T47D (cell line): ENCODE data around the gene KIF2C.

Experiments used
- DNase-seq, 2 experiments: peaks; one replicate each; pipeline versions ENCODE4 v3.0.0 to v3.0.0-alpha.2; 2011 to 2012; ENCODE audit warnings: low read depth in 1 of 2, low spot score in 1 of 2
- JUND ChIP-seq: IDR thresholded peaks from 2 replicates; pipeline ENCODE4 v1.6.1; 2012; ENCODE audit warnings: low read depth
- in situ Hi-C: cut with HindIII; loops from 2 replicates; pipeline ENCODE4 v1.10.0; 2016; ENCODE audit warnings: low sequenced_read_pairs, low pct_unique_long_range_greater_than_20kb

KIF2C gene

DNA sequence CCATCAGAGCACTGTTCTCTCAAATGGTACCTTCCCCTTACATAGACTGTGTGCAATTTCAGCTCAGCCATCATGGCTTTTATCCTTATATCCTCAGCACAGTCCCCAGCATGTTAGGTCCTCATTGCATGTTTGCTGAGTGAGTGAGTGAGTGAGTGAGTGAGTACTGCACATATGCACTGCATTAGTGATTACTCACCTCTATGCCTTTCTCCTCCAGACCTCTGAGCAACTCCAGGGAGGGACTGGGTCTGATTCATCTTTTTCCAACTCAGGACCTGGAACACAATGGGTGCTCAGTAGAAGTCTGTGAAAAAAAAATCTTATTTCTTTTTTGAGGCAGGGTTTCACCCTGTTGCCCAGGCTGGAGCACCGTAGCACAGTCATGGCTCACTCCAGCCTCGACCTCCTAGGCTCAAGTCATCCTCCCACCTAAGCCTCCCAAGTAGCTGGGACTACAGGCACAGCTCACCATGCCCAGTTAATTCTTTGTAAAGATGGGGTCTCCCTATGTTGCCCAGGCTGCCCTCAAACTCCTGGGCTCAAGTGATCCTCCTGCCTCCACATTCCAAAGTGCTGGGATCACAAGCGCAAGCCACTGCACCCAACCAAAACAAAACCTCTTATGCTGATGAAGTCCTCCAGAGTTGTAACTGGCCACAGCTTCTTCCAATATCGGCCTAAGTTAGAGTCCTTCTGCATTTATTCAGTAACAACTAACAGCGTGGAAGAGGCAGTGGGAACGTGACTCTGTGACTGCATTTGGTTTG lies 32.3 kb upstream of the KIF2C start:
- in situ Hi-C loops, result no loop called here
- TF ChIP-seq JUND, result no peak
- no peak for DNase-seq

DNA sequence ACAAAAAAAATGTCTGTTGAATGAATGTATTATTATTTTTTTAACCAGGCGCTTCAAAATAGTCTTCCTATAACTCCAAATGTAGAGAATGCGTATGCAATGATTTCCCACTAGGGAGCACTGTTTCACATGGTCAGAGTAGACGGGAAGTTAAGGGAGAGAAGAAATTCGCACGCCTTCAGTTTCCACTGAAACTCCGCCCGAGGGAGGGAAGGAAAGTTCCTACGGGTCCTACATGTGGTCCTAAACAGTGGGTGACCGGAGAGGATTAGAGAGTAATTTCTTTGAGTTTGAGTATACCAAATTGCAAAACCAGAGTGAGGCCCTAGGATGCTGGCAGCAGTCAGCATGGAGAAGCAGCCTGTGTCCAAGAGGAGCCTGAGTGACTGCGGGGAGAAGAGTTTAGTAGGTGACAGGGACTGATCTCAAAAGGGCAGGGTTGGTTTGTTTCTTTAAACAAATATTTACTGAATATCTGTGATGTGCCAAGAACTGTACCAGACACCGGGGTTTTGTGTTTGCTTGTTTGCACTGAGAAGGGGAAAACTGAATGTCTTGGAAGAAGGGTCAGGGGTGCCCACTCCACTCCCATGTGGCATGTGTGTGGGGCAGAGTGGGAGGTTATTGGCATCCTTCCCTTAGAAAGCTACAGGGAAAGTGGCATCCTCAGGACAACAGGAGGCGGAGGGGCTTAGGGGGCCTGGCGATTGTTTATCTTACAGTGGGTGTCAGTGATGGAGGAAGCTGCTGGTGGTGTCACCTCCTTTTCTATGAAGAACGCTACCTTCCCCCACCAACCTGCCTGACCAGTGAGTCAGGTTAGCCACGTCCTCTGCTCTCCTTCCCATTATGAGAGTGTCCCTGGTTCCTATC lies 31.4 kb upstream of the KIF2C start:
- in situ Hi-C loops, result no loop called here
- no peak for TF ChIP-seq JUND
- DNase-seq, result peak in 1 of 2 experiments; percentile 72

- no peak for TF ChIP-seq JUND
- in situ Hi-C loops, result no loop called here
Observed at GRCh38 chr1:44713321-44713781, 26.3 kb upstream of the KIF2C start.

GRCh38 chr1:44714532-44714931 lies 25.1 kb upstream of the KIF2C start:
- TF ChIP-seq JUND, result no peak
- in situ Hi-C loops, result no loop called here
- DNase-seq, result no peak

More at GRCh38 chr1:44713321-44713781, 26.3 kb upstream of the KIF2C start:
- no peak for DNase-seq

GRCh38 chr1:44714944-44715571 lies 24.6 kb upstream of the KIF2C start:
- no peak for TF ChIP-seq JUND
- peak; percentile 62 to 84 for DNase-seq
- in situ Hi-C loops, result no loop called here

DNA sequence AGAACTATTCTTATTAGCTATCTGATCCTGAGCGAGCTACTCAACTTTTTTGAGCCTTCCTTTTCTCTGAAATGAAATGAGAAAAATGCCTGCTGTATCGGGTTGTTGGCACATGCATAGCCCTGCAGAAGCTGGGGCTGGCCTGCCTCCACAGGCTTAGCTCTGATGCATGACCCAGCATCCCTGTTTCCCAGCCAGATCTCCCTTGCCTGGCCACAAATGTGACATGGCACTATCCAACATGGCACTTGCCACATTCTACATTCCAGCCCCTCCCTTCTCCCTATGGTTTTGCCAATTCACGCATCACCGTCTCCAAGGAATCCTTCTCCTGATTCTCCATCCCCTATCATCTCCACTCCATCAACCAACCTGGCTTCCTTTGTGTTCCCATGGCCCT lies 22.5 kb upstream of the KIF2C start:
- DNase-seq, result no peak
- in situ Hi-C loops, result no loop called here
- TF ChIP-seq JUND, result no peak

DNA sequence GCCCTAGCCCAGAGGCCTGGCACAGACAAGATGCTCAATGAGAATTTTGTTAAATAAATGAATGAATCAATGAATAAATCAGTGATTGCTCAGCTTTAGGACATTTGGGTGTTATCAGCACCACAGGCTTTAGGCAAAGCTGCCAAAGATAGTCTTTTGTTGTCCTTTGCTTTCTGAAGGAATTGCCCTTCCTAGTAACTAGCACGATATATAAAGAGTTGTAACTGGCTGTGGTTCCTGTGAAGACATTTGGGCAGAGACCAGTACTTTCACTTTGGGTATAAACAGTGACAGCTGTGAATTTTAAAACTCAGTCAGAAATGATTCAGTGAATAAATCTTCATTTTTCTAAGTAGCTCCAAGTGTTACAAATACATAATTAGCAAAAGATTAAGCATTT lies 22.0 kb upstream of the KIF2C start:
- in situ Hi-C loops, result no loop called here
- no peak for TF ChIP-seq JUND
- no peak for DNase-seq

GRCh38 chr1:44718091-44718490 lies 21.5 kb upstream of the KIF2C start:
- no peak for TF ChIP-seq JUND
- no peak for DNase-seq
- in situ Hi-C loops, result no loop called here

- no peak for TF ChIP-seq JUND
- in situ Hi-C loops, result no loop called here
- no peak for DNase-seq
Observed at GRCh38 chr1:44719318-44719717, 20.3 kb upstream of the KIF2C start.

DNA sequence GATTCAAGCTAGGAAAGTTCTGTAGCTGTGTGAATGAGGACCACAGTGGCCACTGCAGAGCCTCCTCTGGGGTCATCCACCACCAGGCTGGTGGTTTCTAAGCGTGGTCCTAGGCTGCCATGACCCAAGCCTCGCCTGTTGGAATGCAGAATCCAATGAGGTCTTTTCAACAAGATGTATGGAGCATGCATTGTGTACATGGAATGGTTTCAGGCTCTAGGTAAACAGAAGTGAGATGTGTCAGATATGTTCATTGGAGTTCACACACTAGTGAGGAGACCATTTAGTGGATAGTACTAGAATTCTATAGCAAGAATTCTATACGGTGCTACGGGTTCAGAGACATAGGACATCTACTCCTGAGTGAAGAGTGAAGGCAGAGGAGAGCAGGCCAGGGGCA lies 19.4 kb upstream of the KIF2C start:
- in situ Hi-C loops, result no loop called here
- TF ChIP-seq JUND, result no peak

GRCh38 chr1:44721485-44722361 lies 17.9 kb upstream of the KIF2C start:
- TF ChIP-seq JUND, result peak; percentile 67; the same call in 1 of the 2 replicates
- in situ Hi-C loops, result no loop called here
- peak; percentile 54 to 97 for DNase-seq

More for the DNA sequence above, 19.4 kb upstream of the KIF2C start:
- no peak for DNase-seq

DNA sequence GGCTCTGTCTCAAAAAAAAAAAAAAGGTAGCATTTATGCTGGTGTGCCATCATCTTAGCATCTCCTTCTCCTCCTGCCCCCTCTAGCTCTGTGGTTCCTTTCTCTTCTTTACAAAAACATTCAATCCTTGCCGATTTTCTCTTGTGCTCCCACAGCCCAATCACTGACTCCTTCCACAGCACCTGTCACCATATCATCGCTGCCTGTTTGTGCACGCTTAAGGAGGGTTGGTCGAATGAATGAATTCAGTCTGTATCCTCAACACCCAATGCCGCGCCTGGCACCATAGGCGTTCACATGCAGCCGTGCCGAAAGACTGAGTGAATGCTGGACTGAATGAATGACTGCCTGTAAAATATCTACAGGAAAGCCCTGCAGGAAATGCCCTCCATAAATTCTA lies 16.6 kb upstream of the KIF2C start:
- no peak for DNase-seq
- in situ Hi-C loops, result no loop called here
- no peak for TF ChIP-seq JUND
